Mesothelial cell of epicardium (in vitro differentiated cells): ENCODE results near the gene SLC25A10. TPM values are rescaled to one million over a fixed set of nuclear protein-coding genes. Genes with fewer than 3 reads are reported as not detected.

Experiments
- DNase-seq, 2 experiments: peaks; one replicate each; pipeline ENCODE4 v3.0.0; 2021; ENCODE audit warnings: low spot score in 2 of 2; ENCODE audit not compliant: unreplicated experiment in 2 of 2
- H3K27ac Mint-ChIP-seq: 2 replicates; pipeline ENCODE4 v1.8.0; 2021; ENCODE audit warnings: mixed read lengths
- H3K27me3 Mint-ChIP-seq: 2 replicates; pipeline ENCODE4 v1.8.0; 2021; ENCODE audit warnings: low read depth, mixed read lengths
- H3K36me3 Mint-ChIP-seq: 2 replicates; pipeline ENCODE4 v1.8.0; 2021; ENCODE audit warnings: mixed read lengths
- H3K4me1 Mint-ChIP-seq: 2 replicates; pipeline ENCODE4 v1.8.0; 2021; ENCODE audit warnings: mixed read lengths
- H3K4me3 Mint-ChIP-seq: 2 replicates; pipeline ENCODE4 v1.8.0; 2021; ENCODE audit warnings: mild to moderate bottlenecking, moderate library complexity, mixed read lengths
- H3K9me3 Mint-ChIP-seq: 2 replicates; pipeline ENCODE4 v1.8.0; 2021; ENCODE audit warnings: mixed read lengths
- total RNA-seq: library from RNA; stranded (reverse); gene quantifications from 3 replicates; pipeline ENCODE4 v1.2.1, GENCODE V29; 2021
- TF ChIP-seq, protein P1 (sequence below): fragments of 200-600 bp; sonication (generic); IDR thresholded peaks from one replicate; pipeline ENCODE4 v1.5.0; 2021; ENCODE audit warnings: antibody characterized with exemption; ENCODE audit not compliant: unreplicated experiment

SLC25A10 gene
- total RNA-seq = 13.2 to 15.7 TPM (median 15.2 TPM) in 3 replicates

DNA sequence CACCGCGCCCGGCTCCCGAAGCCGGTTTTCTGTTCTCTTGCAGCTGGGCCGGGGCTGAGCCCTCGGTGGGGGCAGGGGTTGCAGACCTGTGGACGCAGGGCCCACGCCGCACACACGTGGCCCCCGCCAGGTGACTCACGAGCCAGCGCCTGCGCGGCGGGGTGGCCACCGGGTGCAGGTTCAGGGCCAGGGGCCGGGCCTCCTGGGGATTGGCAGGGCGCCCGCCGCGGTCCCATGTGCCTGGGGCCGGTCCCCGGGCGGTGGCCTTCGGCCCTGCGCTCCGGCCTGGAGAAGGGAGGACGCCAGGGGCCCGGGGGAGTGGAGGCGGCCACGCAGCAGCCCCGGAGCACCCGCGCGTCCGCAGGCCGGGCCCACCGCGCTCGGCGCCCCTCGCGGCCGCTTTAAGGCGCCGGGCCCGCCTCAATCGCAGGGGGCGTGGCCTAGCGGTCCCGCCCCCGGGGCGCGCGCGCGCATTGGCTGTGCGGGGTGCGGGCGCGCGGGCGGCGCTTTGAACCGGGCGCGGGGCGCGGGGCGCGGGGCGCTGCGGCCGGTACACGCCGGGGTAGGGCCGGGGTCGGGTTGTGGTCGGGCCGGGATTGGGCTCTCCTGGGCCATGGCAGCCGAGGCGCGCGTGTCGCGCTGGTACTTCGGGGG is at the start of gene SLC25A10:
TSS of gene SLC25A10 (plus strand) at position 471 of the 654 bp plus-strand sequence. CDS start at position 614, 143 bp downstream.
- Mint-ChIP-seq H3K36me3 (no peaks in the 10 kb centered on the region), H3K27me3 (peaks cover 14% of the 10 kb centered on the region), H3K4me1 (peaks cover 16% of the 10 kb centered on the region), H3K27ac (no peak within 1 kb of the TSS), H3K9me3 (no peaks in the 10 kb centered on the region), H3K4me3 (peak within 1 kb of the TSS; percentile 83)
- peak; percentile 78 for DNase-seq
- TF ChIP-seq, protein P1, sequence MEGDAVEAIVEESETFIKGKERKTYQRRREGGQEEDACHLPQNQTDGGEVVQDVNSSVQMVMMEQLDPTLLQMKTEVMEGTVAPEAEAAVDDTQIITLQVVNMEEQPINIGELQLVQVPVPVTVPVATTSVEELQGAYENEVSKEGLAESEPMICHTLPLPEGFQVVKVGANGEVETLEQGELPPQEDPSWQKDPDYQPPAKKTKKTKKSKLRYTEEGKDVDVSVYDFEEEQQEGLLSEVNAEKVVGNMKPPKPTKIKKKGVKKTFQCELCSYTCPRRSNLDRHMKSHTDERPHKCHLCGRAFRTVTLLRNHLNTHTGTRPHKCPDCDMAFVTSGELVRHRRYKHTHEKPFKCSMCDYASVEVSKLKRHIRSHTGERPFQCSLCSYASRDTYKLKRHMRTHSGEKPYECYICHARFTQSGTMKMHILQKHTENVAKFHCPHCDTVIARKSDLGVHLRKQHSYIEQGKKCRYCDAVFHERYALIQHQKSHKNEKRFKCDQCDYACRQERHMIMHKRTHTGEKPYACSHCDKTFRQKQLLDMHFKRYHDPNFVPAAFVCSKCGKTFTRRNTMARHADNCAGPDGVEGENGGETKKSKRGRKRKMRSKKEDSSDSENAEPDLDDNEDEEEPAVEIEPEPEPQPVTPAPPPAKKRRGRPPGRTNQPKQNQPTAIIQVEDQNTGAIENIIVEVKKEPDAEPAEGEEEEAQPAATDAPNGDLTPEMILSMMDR = no peak

- Mint-ChIP-seq H3K27me3 (no peaks in the 10 kb centered on the region), H3K9me3 (no peaks in the 10 kb centered on the region), H3K4me3 (no peak overlapping the region)
Observed at GRCh38 chr17:81664051-81664470, 48.0 kb upstream of the SLC25A10 start.

DNA sequence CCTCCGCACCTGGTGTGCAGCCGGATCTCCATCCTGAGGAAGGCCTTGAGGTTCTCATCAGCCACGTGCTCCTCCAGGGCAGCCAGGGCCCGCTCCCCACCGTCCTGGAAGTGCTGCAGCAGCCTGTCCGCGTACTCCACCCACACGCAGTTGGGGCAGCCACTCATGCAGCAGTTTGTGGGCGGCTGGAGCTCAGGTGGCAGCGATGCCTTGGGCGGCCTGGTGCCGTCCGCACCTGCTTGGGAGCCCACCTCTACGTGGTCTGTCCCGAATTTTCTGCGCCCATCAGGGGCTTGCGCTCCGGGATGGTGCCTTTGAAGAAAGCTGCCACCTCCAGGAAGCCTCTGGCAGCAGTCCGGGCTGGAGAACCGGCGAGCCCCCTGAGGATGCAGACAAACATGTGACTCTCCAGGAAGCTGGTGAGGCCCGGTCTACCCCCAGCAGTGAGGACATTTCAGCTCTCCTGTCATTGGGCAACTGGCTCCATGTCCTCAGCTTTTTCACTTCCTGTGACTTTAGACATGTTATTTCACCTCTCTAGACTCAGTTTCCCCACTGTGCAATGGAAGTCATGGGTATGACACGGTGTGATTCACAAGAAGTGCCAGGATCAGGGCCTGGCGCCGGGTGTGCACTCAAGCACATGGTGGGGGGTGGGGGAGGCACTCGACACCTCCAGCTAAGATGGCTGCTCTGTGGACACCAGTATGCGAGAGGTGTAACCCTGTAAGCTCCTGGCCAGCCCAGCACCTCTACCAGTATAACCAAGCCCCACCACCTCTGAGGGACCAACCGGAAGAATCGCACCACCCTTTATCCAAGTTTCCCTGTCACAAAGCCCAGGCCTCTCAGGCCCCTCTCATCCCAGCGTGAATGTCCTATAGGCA is 46.6 kb upstream of the SLC25A10 start:
- H3K27ac Mint-ChIP-seq = peak overlapping the region; percentile 98
- no peaks in the 10 kb centered on the region for H3K9me3 Mint-ChIP-seq
- no peak for DNase-seq
- H3K36me3 Mint-ChIP-seq = peaks cover 8% of the 10 kb centered on the region
- H3K4me1 Mint-ChIP-seq = peaks cover 22% of the 10 kb centered on the region
- no peaks in the 10 kb centered on the region for H3K27me3 Mint-ChIP-seq
- H3K4me3 Mint-ChIP-seq = peak overlapping the region; percentile 91
- TF ChIP-seq, protein P1 = no peak

More at GRCh38 chr17:81664051-81664470, 48.0 kb upstream of the SLC25A10 start:
- H3K36me3 Mint-ChIP-seq = peaks cover 2% of the 10 kb centered on the region
- no peak for DNase-seq
- peaks cover 26% of the 10 kb centered on the region for H3K4me1 Mint-ChIP-seq
- TF ChIP-seq, protein P1 = no peak
- no peak overlapping the region for H3K27ac Mint-ChIP-seq

DNA sequence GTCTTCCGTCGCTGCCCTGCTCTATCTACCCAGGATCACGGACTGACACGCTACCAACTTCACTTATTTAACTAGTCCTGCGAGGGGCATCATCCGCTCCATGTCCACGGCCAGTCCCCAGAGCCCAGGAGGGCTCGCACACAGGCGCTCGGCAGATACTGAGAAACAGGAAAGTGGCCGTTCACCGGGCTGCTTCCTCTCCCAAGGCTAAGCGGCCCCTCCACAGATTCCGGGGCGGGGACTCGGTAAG is 46.1 kb upstream of the SLC25A10 start:
- DNase-seq = no peak
- peaks cover 8% of the 10 kb centered on the region for H3K36me3 Mint-ChIP-seq
- TF ChIP-seq, protein P1 = no peak
- H3K27me3 Mint-ChIP-seq = no peaks in the 10 kb centered on the region
- no peaks in the 10 kb centered on the region for H3K9me3 Mint-ChIP-seq
- H3K4me1 Mint-ChIP-seq = peaks cover 22% of the 10 kb centered on the region
- peak overlapping the region; percentile 98 for H3K27ac Mint-ChIP-seq
- peak overlapping the region; percentile 91 for H3K4me3 Mint-ChIP-seq

DNA sequence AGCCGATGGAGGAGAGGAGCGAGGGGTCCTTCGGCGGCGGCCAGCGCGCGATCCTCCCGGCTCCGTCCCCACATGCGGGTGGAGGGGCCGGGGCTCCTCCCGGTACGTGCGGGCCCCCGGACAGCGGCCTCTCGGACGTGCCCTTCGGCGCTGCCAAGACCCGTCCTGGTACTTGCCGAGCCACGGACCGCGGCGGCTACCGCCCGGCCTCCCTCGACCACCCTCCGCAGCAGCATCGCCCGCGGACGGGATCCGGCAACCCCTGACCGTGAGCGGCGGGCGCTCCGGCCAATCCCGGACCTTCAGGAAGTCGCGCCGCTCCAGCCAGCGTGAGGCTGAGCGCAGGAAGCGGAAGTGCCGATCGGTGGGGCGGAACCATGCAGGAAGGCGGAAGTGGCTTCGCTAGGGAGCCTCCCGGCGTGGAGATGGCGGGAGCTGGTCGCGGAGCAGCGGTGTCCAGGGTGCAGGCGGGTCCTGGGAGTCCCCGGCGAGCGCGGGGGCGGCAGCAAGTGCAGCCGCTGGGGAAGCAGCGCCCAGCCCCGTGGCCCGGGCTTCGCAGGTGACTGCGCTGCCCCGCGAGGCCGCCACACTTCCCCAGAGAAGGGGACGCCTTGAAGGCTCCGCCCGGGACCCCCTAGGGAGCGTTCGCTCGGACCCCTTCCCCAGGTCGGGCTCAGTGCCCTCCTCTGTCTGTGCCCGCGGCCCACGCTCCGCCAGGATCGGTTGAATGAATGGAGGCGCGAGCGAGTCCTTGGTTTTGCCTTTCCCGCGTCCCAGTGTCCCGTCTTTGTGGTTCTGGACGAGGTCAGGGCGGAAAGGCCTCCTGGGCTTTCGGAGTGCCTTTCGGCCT is 45.5 kb upstream of the SLC25A10 start, which contains the start of the genes CCDC137 and OXLD1:
TSS of gene CCDC137 (plus strand) at position 396 of the 850 bp plus-strand sequence. CDS start at position 426, 30 bp downstream.
TSS of gene OXLD1 (minus strand) at position 264 of the 850 bp plus-strand sequence. CDS start at position 236, 28 bp downstream.
- peak within 1 kb of the TSS; percentile 98 for H3K27ac Mint-ChIP-seq
- H3K4me3 Mint-ChIP-seq = peak within 1 kb of the TSS; percentile 91
- peaks cover 22% of the 10 kb centered on the region for H3K4me1 Mint-ChIP-seq
- no peaks in the 10 kb centered on the region for H3K27me3 Mint-ChIP-seq
- no peaks in the 10 kb centered on the region for H3K9me3 Mint-ChIP-seq
- DNase-seq = peak; percentile 95
- TF ChIP-seq, protein P1 = no peak
- peaks cover 8% of the 10 kb centered on the region for H3K36me3 Mint-ChIP-seq
